ENCODE measurements around the gene GNL1.
"Not testable (repeated sequence)": the region's sequence is repeated elsewhere in the genome, so short reads cannot be mapped to it uniquely, and the experiment has no call there.

GRCh38 chr6:30597315-30598144 lies 41.2 kb upstream of the GNL1 start:
- peak; percentile 55 to 82 (median 76) for TF ChIP-seq CTCF (IDR thresholded peaks at IDR 0.05)
- TF ChIP-seq POLR2A (IDR thresholded peaks at IDR 0.05): not testable (repeated sequence)

All from uterus (tissue), 2 donors.